Activated naive CD4-positive, alpha-beta T cell treated with anti-CD3 and anti-CD28 coated beads, Interleukin-2, amount 50 U/mL, for 72 hours (primary cell): ENCODE data around the gene PKDREJ. TPM values are rescaled to one million over a fixed set of nuclear protein-coding genes. Genes with fewer than 3 reads are reported as not detected.
A peak's percentile ranks its signal among the peaks of the same experiment; 100 is the strongest.

ENCODE experiments used
- ATAC-seq, 2 donors: fragments of 150-1000 bp; cut with Tn5 transposase; 2 replicates each; pipeline ENCODE4 v1.10.0; 2021; ENCODE audit warnings: mild to moderate bottlenecking in 2 of 2, moderate library complexity in 2 of 2
- DNase-seq, 2 donors: peaks; one replicate each; pipeline ENCODE4 v3.0.0; 2021 to 2022; ENCODE audit warnings: low spot score in 2 of 2
- H3K27ac Mint-ChIP-seq, 2 donors: one replicate each; pipeline ENCODE4 v1.8.0; 2022; ENCODE audit warnings: mild to moderate bottlenecking in 2 of 2, mixed read lengths in 2 of 2
- H3K36me3 Mint-ChIP-seq, 2 donors: one replicate each; pipeline ENCODE4 v1.8.0; 2022; ENCODE audit warnings: mixed read lengths in 2 of 2
- H3K9me3 Mint-ChIP-seq, 2 donors: one replicate each; pipeline ENCODE4 v1.8.0; 2022; ENCODE audit warnings: mixed read lengths in 2 of 2
- total RNA-seq, 2 donors: library from RNA; stranded (reverse); gene quantifications; one replicate each; pipeline ENCODE4 v1.2.3, GENCODE V29; 2022

The PKDREJ gene
- total RNA-seq, 2 donors from 2014 or later = 0.04 TPM; not detected in 1

DNA sequence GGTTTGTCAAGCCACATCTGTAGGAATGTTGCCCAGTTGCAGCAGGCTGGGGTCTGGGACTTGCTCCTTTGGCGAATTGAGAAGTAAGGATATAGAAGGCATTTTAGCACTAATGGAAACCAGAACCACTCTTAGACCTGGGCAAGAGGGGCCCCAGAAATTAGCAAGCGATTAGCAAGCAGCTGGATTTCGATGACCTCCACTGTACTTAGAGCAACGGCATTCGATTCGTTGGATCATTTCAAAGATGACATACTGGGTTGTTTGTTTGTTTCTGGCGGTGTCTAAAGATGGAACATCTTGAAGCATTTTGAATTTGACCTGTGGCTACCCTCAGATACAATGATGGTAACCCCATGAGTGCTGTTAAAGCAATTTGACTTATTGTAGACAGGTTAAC is 11.9 kb downstream of the PKDREJ start:
- H3K36me3 Mint-ChIP-seq = peaks cover 16% of the 10 kb centered on the region in 2 donors
- ATAC-seq (no peak), DNase-seq (no peak)
- H3K27ac Mint-ChIP-seq = peak overlapping the region; percentile 89 to 91
- no peaks in the 10 kb centered on the region for H3K9me3 Mint-ChIP-seq

- peak overlapping the region; percentile 89 to 91 for H3K27ac Mint-ChIP-seq
- ATAC-seq = peak in 1 of 2 donors; percentile 1
- H3K9me3 Mint-ChIP-seq = no peaks in the 10 kb centered on the region
- DNase-seq = no peak
- H3K36me3 Mint-ChIP-seq = peaks cover 16% of the 10 kb centered on the region in 2 donors
These were observed 12.4 kb downstream of the PKDREJ start for GRCh38 chr22:46250783-46251125.

DNA sequence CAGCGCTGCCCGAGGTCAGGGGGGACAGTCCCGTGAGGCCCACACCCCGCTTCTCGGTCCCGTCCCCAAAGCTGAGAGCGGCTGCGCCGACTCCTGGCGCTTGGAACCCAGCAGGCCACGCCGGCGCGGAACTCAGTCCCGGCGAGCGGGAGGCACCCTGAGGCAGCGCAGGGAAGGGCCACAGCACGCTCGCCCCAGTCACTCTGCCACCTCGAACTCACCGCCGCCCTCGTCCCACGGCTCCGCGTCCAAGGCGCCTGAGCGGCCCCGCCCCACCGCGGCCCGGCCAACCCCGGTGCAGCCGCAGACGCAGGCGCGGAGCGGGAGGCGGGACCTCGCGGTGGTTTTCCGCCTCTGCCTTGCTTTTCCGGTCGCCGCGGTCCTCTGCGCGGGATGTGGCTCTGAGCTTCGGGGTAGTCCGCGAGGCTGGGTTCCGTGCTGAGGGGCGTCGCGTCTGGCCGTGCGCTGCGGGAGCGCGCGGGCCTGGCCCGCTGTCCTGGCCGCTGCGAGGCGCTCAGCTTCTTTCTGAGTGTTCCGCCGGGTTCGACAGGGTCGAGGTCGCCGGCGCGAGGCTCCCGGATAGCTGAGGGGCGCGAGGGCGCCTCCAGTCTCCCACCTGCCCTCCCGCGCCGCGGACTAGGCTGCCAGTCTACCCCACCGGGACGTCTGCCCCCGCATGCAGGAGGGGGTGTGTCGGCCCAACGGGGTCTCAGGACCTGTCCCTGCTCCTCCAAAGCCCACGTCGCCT is 12.9 kb downstream of the PKDREJ start, which contains the start of gene CDPF1:
TSS of gene CDPF1 (minus strand) at position 259 of the 748 bp plus-strand sequence. CDS start 2,009 bp downstream, outside the sequence.
- Mint-ChIP-seq H3K27ac (peak within 1 kb of the TSS; percentile 89 to 91), H3K9me3 (no peaks in the 10 kb centered on the region), H3K36me3 (peaks cover 16% of the 10 kb centered on the region in 2 donors)
- ATAC-seq = peak; percentile 95 to 96
- DNase-seq = peak; percentile 92 to 94

DNA sequence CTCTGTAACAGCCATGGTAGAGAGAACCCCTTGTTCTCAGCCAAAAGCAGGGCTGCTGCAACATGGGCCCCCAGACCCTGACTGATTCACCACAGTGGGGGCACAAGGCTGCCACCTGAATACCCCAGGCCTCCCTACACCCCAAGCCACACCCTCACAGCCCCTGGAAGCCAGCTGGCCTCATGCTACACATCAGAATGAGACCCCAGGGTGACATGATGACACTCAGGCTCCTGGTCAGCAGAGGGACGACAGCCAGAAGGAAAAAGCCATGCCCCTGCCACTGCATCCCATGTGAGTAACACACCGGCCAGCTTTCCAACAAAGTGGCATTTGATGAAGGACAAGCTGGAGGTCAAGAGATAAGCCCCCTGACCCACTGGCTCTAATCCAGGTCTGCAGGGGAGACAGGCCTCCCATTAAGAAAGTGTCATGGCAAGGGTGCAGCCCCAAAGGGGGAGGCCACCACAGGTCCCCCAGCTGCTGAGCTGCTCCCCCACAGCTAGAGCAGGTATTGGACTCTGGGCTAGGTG is 15.6 kb downstream of the PKDREJ start:
- no peaks in the 10 kb centered on the region for H3K9me3 Mint-ChIP-seq
- peaks cover 8 to 10% of the 10 kb centered on the region in 2 donors for H3K36me3 Mint-ChIP-seq
- ATAC-seq (no peak), DNase-seq (no peak)
- no peak overlapping the region for H3K27ac Mint-ChIP-seq

GRCh38 chr22:46246178-46246577 is 17.0 kb downstream of the PKDREJ start:
- Mint-ChIP-seq H3K27ac (peak overlapping the region in 1 of 2 donors; percentile 42), H3K9me3 (no peaks in the 10 kb centered on the region), H3K36me3 (peaks cover 2 to 5% of the 10 kb centered on the region in 2 donors)
- no peak for ATAC-seq
- DNase-seq = no peak

DNA sequence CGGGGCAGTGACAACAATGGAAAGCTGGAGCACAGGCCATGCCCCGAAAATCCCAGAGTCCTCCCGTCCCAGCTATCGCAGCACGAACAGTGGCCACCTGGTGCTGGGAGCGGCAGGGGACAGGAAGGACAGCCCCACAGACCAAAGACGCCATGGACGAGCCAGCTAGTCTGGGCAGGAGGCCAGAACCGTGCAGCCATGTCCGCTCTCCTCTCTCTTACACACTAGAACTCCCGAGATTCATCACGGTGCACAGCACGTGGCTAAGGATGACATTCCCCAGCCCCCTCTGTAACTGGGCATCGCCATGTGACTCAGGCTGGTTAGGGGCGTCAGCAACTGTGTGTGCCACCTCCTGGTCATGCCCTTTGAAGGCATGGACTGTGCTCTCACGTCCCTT is 17.6 kb downstream of the PKDREJ start:
- Mint-ChIP-seq H3K9me3 (no peaks in the 10 kb centered on the region), H3K36me3 (no peaks in the 10 kb centered on the region), H3K27ac (no peak overlapping the region)
- DNase-seq = no peak
- no peak for ATAC-seq

DNA sequence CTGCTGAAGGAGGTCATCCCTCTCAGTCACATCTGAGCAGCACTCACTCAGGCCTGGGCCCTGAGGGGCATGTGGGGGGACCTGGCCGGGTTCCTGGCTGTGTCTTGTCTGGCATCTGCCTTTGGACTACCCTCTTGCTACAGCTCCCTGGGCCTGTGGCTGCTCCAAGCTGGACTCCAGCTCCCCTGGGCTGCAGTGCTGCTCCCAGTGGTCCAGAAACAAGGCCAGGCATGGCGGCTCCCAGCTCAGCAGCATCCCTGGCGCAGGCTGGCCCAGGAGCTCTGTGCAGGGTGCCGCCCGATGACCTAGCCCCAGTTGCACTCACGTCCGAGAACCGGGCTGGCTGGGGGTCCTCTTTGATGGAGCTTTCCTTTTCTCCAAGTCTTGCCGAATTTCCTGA is 18.4 kb downstream of the PKDREJ start:
- H3K36me3 Mint-ChIP-seq = no peaks in the 10 kb centered on the region
- DNase-seq (no peak), ATAC-seq (no peak)
- H3K9me3 Mint-ChIP-seq = no peaks in the 10 kb centered on the region
- no peak overlapping the region for H3K27ac Mint-ChIP-seq

GRCh38 chr22:46242076-46242475 is 21.1 kb downstream of the PKDREJ start:
- DNase-seq (no peak), ATAC-seq (no peak)
- H3K9me3 Mint-ChIP-seq = no peaks in the 10 kb centered on the region
- no peak overlapping the region for H3K27ac Mint-ChIP-seq
- H3K36me3 Mint-ChIP-seq = no peaks in the 10 kb centered on the region

- H3K27ac Mint-ChIP-seq = no peak overlapping the region
- no peaks in the 10 kb centered on the region for H3K36me3 Mint-ChIP-seq
- ATAC-seq (no peak), DNase-seq (no peak)
- no peaks in the 10 kb centered on the region for H3K9me3 Mint-ChIP-seq
These were observed 21.6 kb downstream of the PKDREJ start for GRCh38 chr22:46241396-46242007.

GRCh38 chr22:46240907-46241306 is 22.2 kb downstream of the PKDREJ start:
- DNase-seq = no peak
- no peak for ATAC-seq
- no peaks in the 10 kb centered on the region for H3K36me3 Mint-ChIP-seq
- H3K27ac Mint-ChIP-seq = no peak overlapping the region
- no peaks in the 10 kb centered on the region for H3K9me3 Mint-ChIP-seq

- ATAC-seq (no peak), DNase-seq (no peak)
- no peaks in the 10 kb centered on the region for H3K9me3 Mint-ChIP-seq
- H3K27ac Mint-ChIP-seq = no peak overlapping the region
- H3K36me3 Mint-ChIP-seq = no peaks in the 10 kb centered on the region
These were observed 22.6 kb downstream of the PKDREJ start for GRCh38 chr22:46240506-46240905.

DNA sequence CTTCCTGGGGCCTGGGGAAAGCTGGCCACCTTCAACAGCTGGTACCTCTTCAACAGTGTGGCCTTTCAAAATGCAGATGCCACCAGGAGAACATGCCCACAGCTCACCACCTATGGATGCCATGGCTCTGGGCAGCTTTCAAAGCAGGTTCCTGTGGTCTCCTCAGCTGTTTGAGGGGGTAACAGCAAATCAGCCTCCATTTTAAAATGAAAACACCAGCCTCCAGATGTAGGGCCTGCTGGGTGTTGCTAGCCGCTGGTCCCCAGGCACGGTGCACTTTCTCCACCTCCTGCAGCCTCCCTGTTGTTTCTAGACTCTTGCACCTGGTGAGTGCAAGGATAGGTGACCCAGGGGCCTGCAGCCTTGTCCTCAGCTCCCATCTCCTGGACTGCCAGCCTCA is 23.1 kb downstream of the PKDREJ start:
- H3K9me3 Mint-ChIP-seq = no peaks in the 10 kb centered on the region
- DNase-seq (no peak), ATAC-seq (no peak)
- no peaks in the 10 kb centered on the region for H3K36me3 Mint-ChIP-seq
- peak overlapping the region in 1 of 2 donors; percentile 10 for H3K27ac Mint-ChIP-seq

- no peaks in the 10 kb centered on the region for H3K36me3 Mint-ChIP-seq
- peak overlapping the region; percentile 10 to 25 for H3K27ac Mint-ChIP-seq
- peak; percentile 26 to 37 for ATAC-seq
- DNase-seq = no peak
- H3K9me3 Mint-ChIP-seq = no peaks in the 10 kb centered on the region
These were observed 23.7 kb downstream of the PKDREJ start for GRCh38 chr22:46239261-46240048.

DNA sequence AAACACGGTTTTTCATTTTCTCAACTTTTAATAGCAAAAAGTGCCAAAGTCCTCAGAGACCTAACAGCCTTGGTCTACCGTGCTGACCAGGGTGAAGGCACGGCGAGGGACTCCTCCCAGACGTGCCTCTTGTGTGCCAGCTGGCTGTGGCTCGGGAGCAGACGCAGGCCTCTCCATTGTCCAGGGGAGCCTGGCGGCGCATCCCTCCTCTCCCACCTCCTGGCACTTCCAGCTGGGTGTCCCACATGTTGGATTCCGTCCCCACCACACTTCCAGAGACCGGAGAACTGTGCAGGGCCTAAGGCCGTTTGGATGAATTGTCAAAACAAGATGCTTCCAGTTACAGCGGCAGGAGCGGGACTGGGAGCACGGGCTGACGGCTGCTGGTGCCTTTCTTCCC is 24.6 kb downstream of the PKDREJ start:
- H3K36me3 Mint-ChIP-seq = no peaks in the 10 kb centered on the region
- H3K27ac Mint-ChIP-seq = no peak overlapping the region
- ATAC-seq (no peak), DNase-seq (no peak)
- H3K9me3 Mint-ChIP-seq = no peaks in the 10 kb centered on the region

GRCh38 chr22:46237453-46238124 is 25.6 kb downstream of the PKDREJ start:
- Mint-ChIP-seq H3K27ac (no peak overlapping the region), H3K36me3 (no peaks in the 10 kb centered on the region), H3K9me3 (no peaks in the 10 kb centered on the region)
- DNase-seq (no peak), ATAC-seq (no peak)

GRCh38 chr22:46234969-46235368 is 28.2 kb downstream of the PKDREJ start:
- H3K9me3 Mint-ChIP-seq = no peaks in the 10 kb centered on the region
- ATAC-seq = no peak
- no peaks in the 10 kb centered on the region for H3K36me3 Mint-ChIP-seq
- H3K27ac Mint-ChIP-seq = no peak overlapping the region
- no peak for DNase-seq
